K562 (cell line): ENCODE measurements around the gene DUXB. TPM values are rescaled to one million over a fixed set of nuclear protein-coding genes. Genes with fewer than 3 reads are reported as not detected.

ENCODE experiments used
- CHD1 ChIP-seq: fragments of 200-600 bp; sonication (generic); IDR thresholded peaks from one replicate; pipeline ENCODE4 v1.6.1; 2012; ENCODE audit warnings: mild to moderate bottlenecking, moderate library complexity, low read length, inconsistent platforms
- COPS2 ChIP-seq: fragments of 450-650 bp; conservative IDR thresholded peaks from 2 replicates; pipeline ENCODE4 v1.6.1; 2016; ENCODE audit warnings: mild to moderate bottlenecking, moderate library complexity
- CREB1 ChIP-seq, 2 experiments: sonication (generic) in 1 of 2; formaldehyde crosslinking in 1 of 2; IDR thresholded peaks; 2 replicates each; pipeline versions ENCODE4 v1.6.1 to v1.8.0; 2012 to 2022; ENCODE audit warnings: inconsistent platforms in 1 of 2, mild to moderate bottlenecking in 1 of 2, missing genetic modification reagents in 1 of 2, moderate library complexity in 1 of 2
- CTBP1 ChIP-seq: fragments of 450-650 bp; IDR thresholded peaks from 2 replicates; pipeline ENCODE4 v1.6.1; 2016; ENCODE audit warnings: borderline replicate concordance
- FOXJ3 ChIP-seq: sonication (generic); formaldehyde crosslinking; IDR thresholded peaks from 2 replicates; pipeline ENCODE4 v1.4.0; 2020; ENCODE audit warnings: mild to moderate bottlenecking, missing genetic modification reagents
- GTF2B ChIP-seq: IDR thresholded peaks from 2 replicates; pipeline ENCODE4 v1.6.1; 2011; ENCODE audit not compliant: insufficient read length; ENCODE audit errors: extremely low read depth
- HDAC2 ChIP-seq: fragments of 450-650 bp; IDR thresholded peaks from 2 replicates; pipeline ENCODE4 v1.6.1; 2016; ENCODE audit warnings: mild to moderate bottlenecking
- L3MBTL2 ChIP-seq: fragments of 450-650 bp; IDR thresholded peaks from 2 replicates; pipeline ENCODE4 v1.6.1; 2016; ENCODE audit warnings: mild to moderate bottlenecking, moderate library complexity
- MIER1 ChIP-seq: fragments of 450-650 bp; IDR thresholded peaks from 2 replicates; pipeline ENCODE4 v1.6.1; 2016; ENCODE audit warnings: antibody characterized with exemption, mild to moderate bottlenecking, low read depth
- MLLT1 ChIP-seq, 2 experiments: fragments of 450-650 bp; IDR thresholded peaks; 2 replicates each; pipeline ENCODE4 v1.6.1; 2016
- MTA1 ChIP-seq: fragments of 450-650 bp; IDR thresholded peaks from 2 replicates; pipeline ENCODE4 v1.6.1; 2017; ENCODE audit warnings: borderline replicate concordance
- NFIX ChIP-seq: fragments of 250-450 bp; sonication (Bioruptor Pico); IDR thresholded peaks from 2 replicates; pipeline ENCODE4 v1.4.0; 2020; ENCODE audit warnings: low read depth, mild to moderate bottlenecking, moderate library complexity
- PHB ChIP-seq: fragments of 250-450 bp; sonication (Bioruptor Pico); IDR thresholded peaks from 2 replicates; pipeline ENCODE4 v1.5.0; 2021
- PHF20 ChIP-seq: fragments of 450-650 bp; IDR thresholded peaks from 2 replicates; pipeline ENCODE4 v1.6.1; 2018; ENCODE audit not compliant: partially characterized antibody
- POLR2H ChIP-seq: IDR thresholded peaks from 2 replicates; pipeline ENCODE4 v1.6.1; 2016; ENCODE audit warnings: missing genetic modification characterization, low read depth, mild to moderate bottlenecking, control low read depth, missing compliant biosample characterization, moderate library complexity
- POLR3G ChIP-seq: IDR thresholded peaks from 2 replicates; pipeline ENCODE4 v1.6.1; 2011; ENCODE audit not compliant: insufficient read length, insufficient replicate concordance; ENCODE audit errors: extremely low read depth
- RB1 ChIP-seq: fragments of 450-650 bp; IDR thresholded peaks from 2 replicates; pipeline ENCODE4 v1.6.1; 2017; ENCODE audit warnings: low read depth, mild to moderate bottlenecking
- RFX1 ChIP-seq: fragments of 450-650 bp; IDR thresholded peaks from 2 replicates; pipeline ENCODE4 v1.6.1; 2016; ENCODE audit warnings: mild to moderate bottlenecking, moderate library complexity
- SMAD3 ChIP-seq: fragments of 450-650 bp; formaldehyde crosslinking; conservative IDR thresholded peaks from 2 replicates; pipeline ENCODE4 v1.4.0; 2020; ENCODE audit warnings: mild to moderate bottlenecking
- TARDBP ChIP-seq: fragments of 450-650 bp; IDR thresholded peaks from 2 replicates; pipeline ENCODE4 v1.6.1; 2016
- ZBTB7A ChIP-seq: IDR thresholded peaks from 2 replicates; pipeline ENCODE4 v1.6.1; 2011; ENCODE audit warnings: low read depth, mild to moderate bottlenecking, low read length, moderate library complexity, borderline replicate concordance; ENCODE audit not compliant: control insufficient read depth
- ZNF133 ChIP-seq: fragments of 250-450 bp; sonication (Bioruptor Pico); IDR thresholded peaks from 2 replicates; pipeline ENCODE4 v1.4.0; 2020; ENCODE audit warnings: mild to moderate bottlenecking
- ZNF274 ChIP-seq: IDR thresholded peaks from 2 replicates; pipeline ENCODE4 v1.6.1; 2011; ENCODE audit warnings: low read depth, mild to moderate bottlenecking, low read length, moderate library complexity, borderline replicate concordance
- ZNF384 ChIP-seq: IDR thresholded peaks from 2 replicates; pipeline ENCODE4 v1.6.1; 2012; ENCODE audit warnings: low read depth, low read length, improper control_type of control experiment
- ZNF436 ChIP-seq: fragments of 250-450, 450-650 bp; sonication (Bioruptor Pico); formaldehyde crosslinking; IDR thresholded peaks from 2 replicates; pipeline ENCODE4 v1.7.0; 2020; ENCODE audit warnings: mild to moderate bottlenecking
- ZNF444 ChIP-seq: fragments of 250-450 bp; sonication (Bioruptor Pico); IDR thresholded peaks from 2 replicates; pipeline ENCODE4 v1.4.0; 2020; ENCODE audit warnings: mild to moderate bottlenecking, moderate library complexity
- ZNF644 ChIP-seq: fragments of 200-800 bp; sonication (Bioruptor generic); IDR thresholded peaks from 2 replicates; pipeline ENCODE4 v1.6.1; 2016; ENCODE audit warnings: low read depth, missing genetic modification characterization, missing compliant biosample characterization
- polyA plus RNA-seq, 8 experiments: library from polyadenylated mRNA; depleted of rRNA in 4 of 8; stranded (reverse) in 5 of 8; unstranded in 3 of 8; fragments of >200 nt; fragmentation: Nextera tagmentation in 2 of 8; fragmentation: Illumina TruSeq in 1 of 8; extraction: Ambion mirVana in 2 of 8; extraction: Trizol in 1 of 8; gene quantifications; 2 replicates each; pipeline versions ENCODE4 v1.2.1 to v1.2.3, GENCODE V29; 2011 to 2014; ENCODE audit warnings: inconsistent platforms in 1 of 8, missing spikeins in 1 of 8
- total RNA-seq, 7 experiments: library from RNA; depleted of rRNA in 6 of 7; stranded (reverse); fragments of >200 nt in 6 of 7; fragmentation: Illumina TruSeq in 2 of 7; extraction: Trizol in 2 of 7; gene quantifications; 2 replicates each; pipeline versions ENCODE4 v1.2.1 to v1.2.3, GENCODE V29; 2011 to 2021; ENCODE audit warnings: low replicate concordance in 1 of 7
- TF ChIP-seq, protein P1 (sequence below): sonication (generic); formaldehyde crosslinking; IDR thresholded peaks from 2 replicates; pipeline ENCODE4 v1.9.0; 2022; ENCODE audit warnings: mild to moderate bottlenecking, missing genetic modification reagents
- TF ChIP-seq, protein P2 (sequence below): fragments of 250-450 bp; sonication (Bioruptor Pico); IDR thresholded peaks from 2 replicates; pipeline ENCODE4 v1.4.0; 2020; ENCODE audit warnings: mild to moderate bottlenecking

DUXB gene
- total and polyA plus RNA-seq, 9 of the 15 experiments (the other 6 are each of a cell fraction or from before 2014, with no cell fraction given) = not detected

- TF ChIP-seq, protein P1, sequence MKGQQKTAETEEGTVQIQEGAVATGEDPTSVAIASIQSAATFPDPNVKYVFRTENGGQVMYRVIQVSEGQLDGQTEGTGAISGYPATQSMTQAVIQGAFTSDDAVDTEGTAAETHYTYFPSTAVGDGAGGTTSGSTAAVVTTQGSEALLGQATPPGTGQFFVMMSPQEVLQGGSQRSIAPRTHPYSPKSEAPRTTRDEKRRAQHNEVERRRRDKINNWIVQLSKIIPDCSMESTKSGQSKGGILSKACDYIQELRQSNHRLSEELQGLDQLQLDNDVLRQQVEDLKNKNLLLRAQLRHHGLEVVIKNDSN (CRISPR knock-in tag) = peak; percentile 59
- TF ChIP-seq POLR3G (no peak), PHF20 (no peak), NFIX (CRISPR knock-in tag) (no peak), POLR2H (no peak), FOXJ3 (no peak), CTBP1 (no peak), GTF2B (no peak), HDAC2 (no peak), TARDBP (no peak), CHD1 (no peak), ZNF384 (no peak), MIER1 (no peak), ZNF274 (no peak), CREB1 (IDR thresholded peaks at IDR 0.05) (no peak), CREB1 (CRISPR knock-in tag; IDR thresholded peaks at IDR 0.05) (no peak), RB1 (no peak), ZNF444 (no peak), ZNF436 (CRISPR knock-in tag) (no peak), MTA1 (no peak), COPS2 (no peak), RFX1 (no peak), MLLT1 (IDR thresholded peaks at IDR 0.05) (no peak), L3MBTL2 (peak; percentile 84), ZNF133 (CRISPR knock-in tag) (no peak), ZBTB7A (no peak), ZNF644 (no peak), SMAD3 (CRISPR knock-in tag) (no peak), PHB (CRISPR knock-in tag) (no peak)
- TF ChIP-seq, protein P2, sequence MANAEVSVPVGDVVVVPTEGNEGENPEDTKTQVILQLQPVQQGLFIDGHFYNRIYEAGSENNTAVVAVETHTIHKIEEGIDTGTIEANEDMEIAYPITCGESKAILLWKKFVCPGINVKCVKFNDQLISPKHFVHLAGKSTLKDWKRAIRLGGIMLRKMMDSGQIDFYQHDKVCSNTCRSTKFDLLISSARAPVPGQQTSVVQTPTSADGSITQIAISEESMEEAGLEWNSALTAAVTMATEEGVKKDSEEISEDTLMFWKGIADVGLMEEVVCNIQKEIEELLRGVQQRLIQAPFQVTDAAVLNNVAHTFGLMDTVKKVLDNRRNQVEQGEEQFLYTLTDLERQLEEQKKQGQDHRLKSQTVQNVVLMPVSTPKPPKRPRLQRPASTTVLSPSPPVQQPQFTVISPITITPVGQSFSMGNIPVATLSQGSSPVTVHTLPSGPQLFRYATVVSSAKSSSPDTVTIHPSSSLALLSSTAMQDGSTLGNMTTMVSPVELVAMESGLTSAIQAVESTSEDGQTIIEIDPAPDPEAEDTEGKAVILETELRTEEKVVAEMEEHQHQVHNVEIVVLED (CRISPR knock-in tag) = no peak
Measured at GRCh38 chr16:75702242-75702641, 981 bp upstream of the DUXB start (continued).
